Activated T-cell treated with anti-CD3 and anti-CD28 coated beads, Interleukin-2, amount 50 U/mL, for 24 hours (primary cell): ENCODE results near the gene ADCY7.

ENCODE experiments used
- DNase-seq: peaks from one replicate; pipeline ENCODE4 v3.0.0-alpha.2; 2020
- H3K27ac Mint-ChIP-seq: 2 replicates; pipeline ENCODE4 v1.8.0; 2020; ENCODE audit warnings: mild to moderate bottlenecking, mixed read lengths
- H3K27me3 Mint-ChIP-seq: 2 replicates; pipeline ENCODE4 v1.8.0; 2020; ENCODE audit warnings: mixed read lengths
- H3K36me3 Mint-ChIP-seq: 2 replicates; pipeline ENCODE4 v1.8.0; 2020; ENCODE audit warnings: low read depth, mixed read lengths
- H3K4me1 Mint-ChIP-seq: 2 replicates; pipeline ENCODE4 v1.8.0; 2020; ENCODE audit warnings: low read depth, mixed read lengths
- H3K4me3 Mint-ChIP-seq: 2 replicates; pipeline ENCODE4 v1.8.0; 2020; ENCODE audit warnings: mild to moderate bottlenecking, moderate library complexity, mixed read lengths
- H3K9me3 Mint-ChIP-seq: 2 replicates; pipeline ENCODE4 v1.8.0; 2020; ENCODE audit warnings: mixed read lengths

Gene ADCY7

GRCh38 chr16:50278251-50278650, 11.9 kb downstream of the ADCY7 start:
- H3K9me3 Mint-ChIP-seq = peaks cover 2% of the 10 kb centered on the region
- H3K27ac Mint-ChIP-seq = peak overlapping the region; percentile 96
- no peaks in the 10 kb centered on the region for H3K27me3 Mint-ChIP-seq
- H3K36me3 Mint-ChIP-seq = peaks cover 69% of the 10 kb centered on the region
- peak overlapping the region; percentile 48 for H3K4me3 Mint-ChIP-seq
- H3K4me1 Mint-ChIP-seq = peaks cover 98% of the 10 kb centered on the region
- DNase-seq = no peak

DNA sequence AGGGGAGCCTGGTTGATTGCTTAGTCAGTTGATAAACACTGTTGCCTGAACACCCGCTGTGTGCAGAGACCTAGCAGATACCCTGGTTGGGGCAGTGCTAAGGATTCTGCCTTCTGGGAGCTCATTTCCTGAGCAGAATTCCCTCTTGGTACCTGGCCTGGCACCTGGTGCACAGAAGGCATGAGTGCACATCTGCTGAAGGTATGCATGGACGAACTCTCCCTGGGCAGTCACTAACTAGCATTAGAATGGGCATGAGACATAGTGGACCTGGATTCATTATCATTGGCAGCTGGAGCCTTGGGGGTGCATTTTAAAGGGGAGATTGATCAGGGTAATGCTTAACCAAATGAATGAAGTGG, 13.1 kb downstream of the ADCY7 start:
- Mint-ChIP-seq H3K36me3 (peaks cover 70% of the 10 kb centered on the region), H3K9me3 (peaks cover 2% of the 10 kb centered on the region), H3K27me3 (no peaks in the 10 kb centered on the region), H3K27ac (peak overlapping the region; percentile 96), H3K4me3 (no peak overlapping the region), H3K4me1 (peaks cover 98% of the 10 kb centered on the region)
- DNase-seq = no peak

- Mint-ChIP-seq H3K4me1 (peaks cover 98% of the 10 kb centered on the region), H3K36me3 (peaks cover 72% of the 10 kb centered on the region), H3K27ac (no peak overlapping the region), H3K9me3 (peaks cover 2% of the 10 kb centered on the region), H3K4me3 (no peak overlapping the region), H3K27me3 (no peaks in the 10 kb centered on the region)
- DNase-seq = no peak
Measured at GRCh38 chr16:50280932-50281331, 14.6 kb downstream of the ADCY7 start.

DNA sequence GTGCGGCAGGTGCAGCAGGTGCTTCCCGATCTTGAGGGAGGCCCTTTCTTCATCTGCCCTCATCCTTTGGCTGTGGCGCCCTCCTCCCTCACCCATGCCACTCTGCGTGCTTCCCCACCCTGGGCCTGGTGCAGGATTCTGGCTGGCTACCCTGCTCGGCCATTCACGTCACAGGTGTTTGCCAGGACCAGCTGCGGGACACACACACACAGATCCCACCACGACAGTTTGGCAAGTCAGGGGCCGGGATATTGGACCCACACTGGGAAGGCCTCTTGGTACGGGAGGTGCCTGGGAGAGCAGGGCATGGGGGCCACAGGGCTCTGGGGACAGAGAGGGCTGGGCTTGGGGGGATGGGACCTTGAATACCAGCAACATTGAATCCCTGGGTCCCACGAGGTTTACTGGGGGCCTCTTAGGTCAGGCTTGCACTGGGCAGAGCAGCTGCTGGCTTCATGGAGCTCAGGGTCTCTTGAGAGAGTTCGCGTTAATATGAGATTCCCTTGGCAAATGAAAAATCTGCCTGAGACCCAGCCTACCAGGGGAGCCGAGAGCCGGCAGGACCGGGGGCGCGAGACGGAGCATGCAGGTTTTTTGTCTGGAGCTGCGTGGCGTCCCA, 15.1 kb downstream of the ADCY7 start:
- Mint-ChIP-seq H3K4me1 (peaks cover 96% of the 10 kb centered on the region), H3K27ac (peak overlapping the region; percentile 69), H3K9me3 (peaks cover 2% of the 10 kb centered on the region), H3K27me3 (no peaks in the 10 kb centered on the region), H3K4me3 (peak overlapping the region; percentile 54), H3K36me3 (peaks cover 72% of the 10 kb centered on the region)
- DNase-seq = no peak

- Mint-ChIP-seq H3K4me3 (peak overlapping the region; percentile 54), H3K27me3 (no peaks in the 10 kb centered on the region), H3K27ac (peak overlapping the region; percentile 69), H3K9me3 (peaks cover 2% of the 10 kb centered on the region), H3K4me1 (peaks cover 92% of the 10 kb centered on the region), H3K36me3 (peaks cover 71% of the 10 kb centered on the region)
- peak; percentile 62 for DNase-seq
Measured at GRCh38 chr16:50282010-50282538, 15.7 kb downstream of the ADCY7 start.

DNA sequence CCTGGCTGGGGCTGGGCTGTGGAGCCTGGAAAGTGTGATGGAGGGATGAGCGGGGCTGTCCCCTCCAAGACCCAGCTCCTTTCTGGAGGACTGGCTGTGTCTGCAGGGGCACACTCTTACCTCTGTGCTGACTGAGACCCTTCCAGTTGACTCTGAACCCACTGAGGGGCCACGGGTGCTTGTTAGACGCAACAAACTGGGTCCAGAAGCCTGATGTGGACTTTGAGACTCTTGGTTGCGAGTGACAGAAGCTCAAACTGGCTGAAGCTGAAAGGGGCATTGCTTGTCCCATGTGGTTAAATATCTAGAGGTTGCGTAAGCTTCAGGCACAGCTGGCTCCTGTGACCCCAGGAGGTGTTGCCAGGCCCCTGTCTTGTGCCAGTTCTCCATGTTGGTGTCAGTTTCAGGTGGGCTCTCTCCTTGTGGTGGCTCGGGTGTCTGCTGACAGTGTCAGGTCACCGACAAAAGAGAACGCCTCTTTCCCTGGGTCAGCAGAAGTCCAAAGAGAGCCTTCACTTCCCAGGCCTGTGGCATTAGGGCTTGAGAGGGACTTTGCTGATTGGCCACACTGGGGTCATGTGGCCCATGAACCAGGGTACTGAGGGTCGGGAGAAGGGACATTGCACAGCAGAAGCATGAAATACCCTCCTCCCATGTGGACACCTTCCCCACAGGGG, 16.7 kb downstream of the ADCY7 start:
- Mint-ChIP-seq H3K4me1 (peaks cover 84% of the 10 kb centered on the region), H3K4me3 (no peak overlapping the region), H3K36me3 (peaks cover 72% of the 10 kb centered on the region), H3K27ac (peak overlapping the region; percentile 69), H3K9me3 (peaks cover 2% of the 10 kb centered on the region), H3K27me3 (no peaks in the 10 kb centered on the region)
- DNase-seq = no peak

GRCh38 chr16:50284131-50284911, 18.0 kb downstream of the ADCY7 start:
- H3K9me3 Mint-ChIP-seq = no peaks in the 10 kb centered on the region
- H3K27me3 Mint-ChIP-seq = no peaks in the 10 kb centered on the region
- H3K36me3 Mint-ChIP-seq = peaks cover 72% of the 10 kb centered on the region
- peak overlapping the region; percentile 69 for H3K27ac Mint-ChIP-seq
- no peak overlapping the region for H3K4me3 Mint-ChIP-seq
- H3K4me1 Mint-ChIP-seq = peaks cover 76% of the 10 kb centered on the region
- no peak for DNase-seq

GRCh38 chr16:50285406-50286003, 19.2 kb downstream of the ADCY7 start:
- no peaks in the 10 kb centered on the region for H3K9me3 Mint-ChIP-seq
- H3K4me1 Mint-ChIP-seq = peaks cover 68% of the 10 kb centered on the region
- no peak overlapping the region for H3K4me3 Mint-ChIP-seq
- H3K27ac Mint-ChIP-seq = peak overlapping the region; percentile 69
- no peak for DNase-seq
- H3K27me3 Mint-ChIP-seq = no peaks in the 10 kb centered on the region
- H3K36me3 Mint-ChIP-seq = peaks cover 72% of the 10 kb centered on the region

- H3K9me3 Mint-ChIP-seq = no peaks in the 10 kb centered on the region
- DNase-seq = no peak
- no peak overlapping the region for H3K4me3 Mint-ChIP-seq
- H3K27ac Mint-ChIP-seq = peak overlapping the region; percentile 57
- H3K36me3 Mint-ChIP-seq = peaks cover 77% of the 10 kb centered on the region
- peaks cover 57% of the 10 kb centered on the region for H3K4me1 Mint-ChIP-seq
- no peaks in the 10 kb centered on the region for H3K27me3 Mint-ChIP-seq
Measured at GRCh38 chr16:50286681-50287080, 20.3 kb downstream of the ADCY7 start.

- H3K36me3 Mint-ChIP-seq = peaks cover 80% of the 10 kb centered on the region
- H3K27me3 Mint-ChIP-seq = no peaks in the 10 kb centered on the region
- H3K4me3 Mint-ChIP-seq = no peak overlapping the region
- no peaks in the 10 kb centered on the region for H3K9me3 Mint-ChIP-seq
- H3K4me1 Mint-ChIP-seq = peaks cover 44% of the 10 kb centered on the region
- H3K27ac Mint-ChIP-seq = peak overlapping the region; percentile 52
- no peak for DNase-seq
Measured at GRCh38 chr16:50288026-50288425, 21.7 kb downstream of the ADCY7 start.

- no peak for DNase-seq
- Mint-ChIP-seq H3K9me3 (no peaks in the 10 kb centered on the region), H3K27me3 (no peaks in the 10 kb centered on the region), H3K36me3 (peaks cover 84% of the 10 kb centered on the region), H3K4me1 (peaks cover 35% of the 10 kb centered on the region), H3K4me3 (no peak overlapping the region), H3K27ac (peak overlapping the region; percentile 68)
Measured at GRCh38 chr16:50288920-50289319, 22.6 kb downstream of the ADCY7 start.

GRCh38 chr16:50289950-50290764, 23.8 kb downstream of the ADCY7 start:
- Mint-ChIP-seq H3K9me3 (no peaks in the 10 kb centered on the region), H3K27me3 (no peaks in the 10 kb centered on the region), H3K36me3 (peaks cover 85% of the 10 kb centered on the region), H3K4me3 (no peak overlapping the region), H3K27ac (peak overlapping the region; percentile 83), H3K4me1 (peaks cover 22% of the 10 kb centered on the region)
- no peak for DNase-seq

DNA sequence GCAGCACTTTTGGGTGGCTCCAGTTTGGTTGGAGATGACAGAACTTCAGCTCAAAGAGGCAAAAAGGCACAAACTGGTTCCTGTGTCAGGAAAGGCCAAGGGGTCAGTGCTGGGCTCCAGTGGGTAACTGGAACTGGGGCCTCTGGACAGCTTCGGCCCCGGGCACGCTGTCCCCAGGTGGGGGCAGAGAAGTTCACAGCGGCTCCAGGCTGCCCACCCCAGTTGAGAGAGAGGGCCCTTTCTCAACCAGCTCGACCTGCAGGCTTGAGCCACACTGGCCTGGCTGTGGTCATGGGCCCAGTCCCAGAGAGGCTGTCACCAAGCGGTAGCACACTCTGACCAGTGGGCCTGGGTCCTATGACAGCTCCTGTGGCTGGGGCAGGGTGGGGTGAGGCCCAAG, 24.5 kb downstream of the ADCY7 start:
- no peaks in the 10 kb centered on the region for H3K27me3 Mint-ChIP-seq
- DNase-seq = no peak
- H3K4me3 Mint-ChIP-seq = no peak overlapping the region
- no peaks in the 10 kb centered on the region for H3K9me3 Mint-ChIP-seq
- H3K27ac Mint-ChIP-seq = peak overlapping the region; percentile 37
- H3K4me1 Mint-ChIP-seq = peaks cover 16% of the 10 kb centered on the region
- peaks cover 88% of the 10 kb centered on the region for H3K36me3 Mint-ChIP-seq
